Measurements from ENCODE around the gene ZFPL1.
A peak's percentile ranks its signal among the peaks of the same experiment; 100 is the strongest.

ZFPL1 gene

GRCh38 chr11:65130631-65131416, 46.8 kb downstream of the ZFPL1 start:
- no peak for FAIRE-seq

DNA sequence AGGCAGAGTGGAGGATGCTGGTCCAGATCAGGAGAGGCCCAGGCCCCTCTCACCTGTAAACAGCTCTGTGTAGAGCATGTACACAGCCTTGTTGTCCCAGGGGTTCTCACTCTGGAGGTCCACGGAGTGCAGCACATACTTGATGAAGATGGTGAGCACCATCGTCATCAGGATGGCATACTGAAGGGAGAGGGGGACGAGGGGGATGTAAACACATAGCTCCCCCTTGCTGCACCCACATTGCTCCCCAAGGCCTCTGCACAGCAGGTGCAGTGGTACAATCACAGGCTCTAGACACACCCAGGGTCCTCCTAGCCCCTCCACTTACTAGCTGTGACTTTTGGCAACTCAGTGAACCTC, 47.4 kb downstream of the ZFPL1 start:
- no peak for FAIRE-seq

GRCh38 chr11:65131895-65132237, 47.8 kb downstream of the ZFPL1 start:
- no peak for FAIRE-seq

DNA sequence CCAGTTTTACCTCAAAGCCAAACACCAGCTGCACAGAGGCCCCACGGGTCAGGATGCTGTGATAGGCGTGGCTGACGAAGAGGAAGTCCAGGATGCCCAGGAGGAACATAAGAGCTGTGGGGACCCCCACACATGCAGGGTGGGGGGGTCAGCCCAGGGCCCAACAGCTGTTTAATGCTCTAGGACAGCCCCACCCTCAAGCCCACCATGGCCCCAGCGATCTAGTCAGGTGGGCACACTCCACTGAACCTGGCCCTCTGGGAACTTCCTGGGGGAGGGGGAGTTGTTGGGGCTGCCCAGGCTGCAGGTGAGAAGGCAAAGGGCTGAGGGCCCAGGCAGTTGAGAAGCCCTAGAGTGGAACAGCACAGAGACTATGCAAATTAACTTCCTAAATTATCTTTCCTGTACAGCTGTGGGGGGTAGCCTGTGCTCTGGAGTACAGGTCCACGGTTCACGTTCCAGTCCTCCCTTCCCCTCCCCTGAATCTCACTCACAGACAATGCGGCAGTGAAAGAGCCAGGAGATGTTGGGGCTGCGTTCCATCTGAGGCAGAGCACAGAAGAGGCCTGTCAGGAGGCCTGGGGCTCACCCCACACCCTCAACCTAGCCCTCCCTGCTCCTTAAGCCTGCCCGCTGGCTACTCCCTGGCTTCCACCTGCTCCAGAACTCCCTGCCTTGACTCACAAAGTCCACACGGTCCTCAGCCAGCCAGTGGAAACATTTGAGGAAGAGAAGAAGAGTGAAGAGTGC, 48.4 kb downstream of the ZFPL1 start:
- FAIRE-seq = no peak

DNA sequence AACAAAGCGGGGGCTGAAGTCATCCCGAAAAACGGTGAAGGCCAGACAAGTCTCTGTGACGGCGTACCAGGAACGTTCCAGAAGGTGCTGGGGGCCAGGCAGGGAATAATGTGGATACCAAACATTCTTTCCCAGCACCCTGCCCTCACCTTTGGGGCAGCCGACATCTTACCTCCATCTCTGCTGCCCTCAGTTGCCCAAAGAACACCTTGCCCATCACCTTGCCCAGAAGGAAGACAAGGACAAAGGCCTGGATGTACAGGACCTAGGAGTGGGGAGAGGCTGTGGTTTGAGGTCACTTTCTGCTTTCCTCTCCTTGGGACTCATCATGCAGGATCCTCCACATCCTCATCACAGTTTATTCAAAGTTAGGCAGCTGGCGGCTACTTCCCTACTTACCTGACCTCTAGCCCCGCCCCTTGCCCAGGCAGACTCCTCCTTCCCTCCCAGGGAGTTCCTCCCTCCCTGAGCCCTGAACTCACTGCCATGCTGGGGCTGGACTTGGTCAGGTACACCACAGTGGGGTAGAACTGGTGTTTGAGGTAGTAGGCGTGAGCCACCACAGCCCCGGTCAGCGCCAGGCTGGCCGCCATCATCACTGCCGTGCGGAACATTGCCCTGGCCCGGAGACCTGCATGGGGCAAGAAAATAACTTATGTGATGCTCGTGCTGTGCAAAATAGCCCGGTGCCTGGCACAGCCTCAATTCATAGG, 49.1 kb downstream of the ZFPL1 start:
- FAIRE-seq = no peak

- FAIRE-seq = no peak
Observed at GRCh38 chr11:65133724-65134123, 49.7 kb downstream of the ZFPL1 start.

GRCh38 chr11:65134240-65134951, 50.4 kb downstream of the ZFPL1 start, which contains the start of gene SYVN1:
Gene SYVN1 (minus strand): TSS chr11:65134519. CDS start chr11:65133601, 918 bp downstream.
- FAIRE-seq = no peak

GRCh38 chr11:65134952-65135632, 51.1 kb downstream of the ZFPL1 start:
- peak; percentile 43 for FAIRE-seq

DNA sequence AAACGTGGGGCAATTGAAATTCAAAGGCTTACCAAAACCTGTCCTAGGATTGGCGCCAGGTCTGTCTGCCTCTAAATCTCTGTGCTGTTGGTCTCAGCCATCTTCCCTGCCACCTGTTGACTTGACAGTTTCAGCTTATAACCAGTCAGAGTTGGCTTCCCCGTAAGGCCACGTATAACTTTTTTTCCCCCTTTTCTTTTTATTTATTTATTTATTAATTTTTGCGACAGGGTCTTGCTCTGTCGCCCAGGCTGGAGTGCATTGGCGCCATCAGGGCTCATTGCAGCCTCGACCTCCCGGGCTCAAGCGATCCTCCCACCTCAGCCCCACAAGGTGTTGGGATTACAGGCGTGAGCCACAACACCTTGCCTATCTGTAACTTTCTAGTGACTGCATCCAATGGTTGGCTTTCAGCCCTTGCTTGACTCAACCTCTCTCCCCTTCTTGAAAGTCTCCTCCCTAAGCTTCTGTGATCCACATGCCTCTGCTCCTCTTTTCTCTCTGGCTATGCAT, 51.7 kb downstream of the ZFPL1 start:
- no peak for FAIRE-seq

- FAIRE-seq = no peak
Observed at GRCh38 chr11:65136515-65137096, 52.6 kb downstream of the ZFPL1 start.

Measured in colon (tissue), 2 donors.